ENCODE measurements around the gene MRPS35. TPM values are rescaled to one million over a fixed set of nuclear protein-coding genes. Genes with fewer than 3 reads are reported as not detected.

MRPS35 gene
- total RNA-seq, 1 donor from 2014 or later, result 41.1 TPM

- Mint-ChIP-seq H3K36me3 (peaks cover 23% of the 10 kb centered on the region), H3K4me1 (ENCODE audit: unreplicated experiment) (peaks cover 21% of the 10 kb centered on the region), H3K27me3 (no peaks in the 10 kb centered on the region), H3K27ac (no peak overlapping the region), H3K4me3 (peak overlapping the region; percentile 59), H3K9me3 (no peaks in the 10 kb centered on the region)
- no peak for DNase-seq (ENCODE audit: extremely low spot score, unreplicated experiment)
- no peak for TF ChIP-seq CTCF (conservative IDR thresholded peaks at IDR 0.05)
These were observed 67.6 kb downstream of the MRPS35 start for GRCh38 chr12:27778206-27778605.

- DNase-seq (ENCODE audit: extremely low spot score, unreplicated experiment), result no peak
- no peak for TF ChIP-seq CTCF (conservative IDR thresholded peaks at IDR 0.05)
These were observed 68.8 kb downstream of the MRPS35 start for GRCh38 chr12:27779416-27779919.

GRCh38 chr12:27779920-27780611 is 69.4 kb downstream of the MRPS35 start, which contains the start of the genes KLHL42 and MANSC4:
TSS of gene KLHL42 (plus strand) at chr12:27780233. CDS start at chr12:27780331, 98 bp downstream.
TSS of gene MANSC4 (minus strand) at chr12:27780236. CDS start at chr12:27771276, 8,960 bp downstream.
- Mint-ChIP-seq H3K36me3 (peaks cover 35% of the 10 kb centered on the region), H3K4me3 (peak within 1 kb of the TSS; percentile 92), H3K9me3 (no peaks in the 10 kb centered on the region), H3K27me3 (no peaks in the 10 kb centered on the region), H3K4me1 (ENCODE audit: unreplicated experiment) (peaks cover 21% of the 10 kb centered on the region), H3K27ac (peak within 1 kb of the TSS; percentile 90)
- TF ChIP-seq CTCF (conservative IDR thresholded peaks at IDR 0.05), result peak; percentile 21
- DNase-seq (ENCODE audit: extremely low spot score, unreplicated experiment), result peak; percentile 83

More at GRCh38 chr12:27779416-27779919, 68.8 kb downstream of the MRPS35 start:
- Mint-ChIP-seq H3K4me3 (peak overlapping the region; percentile 92), H3K9me3 (no peaks in the 10 kb centered on the region), H3K27me3 (no peaks in the 10 kb centered on the region), H3K4me1 (ENCODE audit: unreplicated experiment) (peaks cover 21% of the 10 kb centered on the region), H3K36me3 (peaks cover 30% of the 10 kb centered on the region), H3K27ac (peak overlapping the region; percentile 90)

GRCh38 chr12:27780612-27781408 is 70.2 kb downstream of the MRPS35 start:
- H3K27ac Mint-ChIP-seq, result peak overlapping the region; percentile 84
- no peaks in the 10 kb centered on the region for H3K9me3 Mint-ChIP-seq
- no peaks in the 10 kb centered on the region for H3K27me3 Mint-ChIP-seq
- TF ChIP-seq CTCF (conservative IDR thresholded peaks at IDR 0.05), result no peak
- H3K4me1 Mint-ChIP-seq (ENCODE audit: unreplicated experiment), result peaks cover 21% of the 10 kb centered on the region
- peaks cover 40% of the 10 kb centered on the region for H3K36me3 Mint-ChIP-seq
- peak overlapping the region; percentile 88 for H3K4me3 Mint-ChIP-seq
- DNase-seq (ENCODE audit: extremely low spot score, unreplicated experiment), result no peak

GRCh38 chr12:27781680-27782079 is 71.0 kb downstream of the MRPS35 start:
- Mint-ChIP-seq H3K9me3 (no peaks in the 10 kb centered on the region), H3K27ac (peak overlapping the region; percentile 84), H3K4me1 (ENCODE audit: unreplicated experiment) (peaks cover 21% of the 10 kb centered on the region), H3K27me3 (no peaks in the 10 kb centered on the region), H3K4me3 (peak overlapping the region; percentile 88), H3K36me3 (peaks cover 46% of the 10 kb centered on the region)
- TF ChIP-seq CTCF (conservative IDR thresholded peaks at IDR 0.05), result no peak
- no peak for DNase-seq (ENCODE audit: extremely low spot score, unreplicated experiment)

Data from type B pancreatic cell (in vitro differentiated cells).